HepG2 (cell line): Measurements from ENCODE around the gene ADSS1. TPM values are rescaled to one million over a fixed set of nuclear protein-coding genes. Genes with fewer than 3 reads are reported as not detected.

ENCODE experiments used
- MTA3 ChIP-seq: sonication (generic); formaldehyde crosslinking; IDR thresholded peaks from 2 replicates; pipeline ENCODE4 v1.4.0; 2020; ENCODE audit warnings: missing genetic modification reagents
- MTF2 ChIP-seq: sonication (generic); formaldehyde crosslinking; IDR thresholded peaks from 2 replicates; pipeline ENCODE4 v1.5.0; 2020; ENCODE audit warnings: missing genetic modification reagents, borderline replicate concordance
- NBN ChIP-seq: fragments of 450-650 bp; conservative IDR thresholded peaks from 2 replicates; pipeline ENCODE4 v1.6.1; 2017
- SRSF9 ChIP-seq: fragments of 200-400 bp; formaldehyde crosslinking; IDR thresholded peaks from 2 replicates; pipeline ENCODE4 v1.6.1; 2018; ENCODE audit warnings: borderline replicate concordance, mild to moderate bottlenecking, low read depth, low read length; ENCODE audit not compliant: insufficient read depth, poor library complexity, severe bottlenecking
- TEAD2 ChIP-seq: sonication (generic); formaldehyde crosslinking; IDR thresholded peaks from 2 replicates; pipeline ENCODE4 v1.9.0; 2021; ENCODE audit warnings: missing genetic modification reagents
- ZFP36L1 ChIP-seq: sonication (generic); formaldehyde crosslinking; IDR thresholded peaks from 2 replicates; pipeline ENCODE4 v1.8.0; 2022; ENCODE audit warnings: mild to moderate bottlenecking, missing genetic modification reagents, moderate library complexity
- ZNF251 ChIP-seq: sonication (generic); formaldehyde crosslinking; IDR thresholded peaks from 2 replicates; pipeline ENCODE4 v1.9.0; 2021; ENCODE audit warnings: mild to moderate bottlenecking, missing genetic modification reagents
- ZNF746 ChIP-seq: sonication (generic); formaldehyde crosslinking; IDR thresholded peaks from 2 replicates; pipeline ENCODE4 v1.8.0; 2022; ENCODE audit warnings: mild to moderate bottlenecking, missing genetic modification reagents
- polyA plus RNA-seq, 8 experiments: library from polyadenylated mRNA; depleted of rRNA in 3 of 8; stranded (reverse) in 7 of 8; unstranded in 1 of 8; fragments of >200 nt; fragmentation: Illumina TruSeq in 4 of 8; extraction: Trizol in 4 of 8; gene quantifications; 2 replicates each; pipeline versions ENCODE4 v1.2.1 to v1.2.3, GENCODE V29; 2011 to 2016; ENCODE audit warnings: low read depth in 4 of 8, missing spikeins in 1 of 8, mixed read lengths in 1 of 8; ENCODE audit not compliant: insufficient read depth in 1 of 8
- total RNA-seq, 5 experiments: library from RNA; depleted of rRNA; stranded (reverse); fragments of >200 nt; fragmentation: Illumina TruSeq; extraction: Trizol; gene quantifications; 2 replicates each; pipeline ENCODE4 v1.2.3, GENCODE V29; 2016; ENCODE audit warnings: low read depth in 1 of 5
- TF ChIP-seq, protein P1 (sequence below): sonication (generic); formaldehyde crosslinking; IDR thresholded peaks from one replicate; pipeline ENCODE4 v1.5.1; 2020; ENCODE audit warnings: mild to moderate bottlenecking, missing genetic modification reagents; ENCODE audit errors: not compliant biosample characterization
- TF ChIP-seq, protein P2 (sequence below): sonication (generic); formaldehyde crosslinking; IDR thresholded peaks from 2 replicates; pipeline ENCODE4 v1.5.0; 2020; ENCODE audit warnings: missing genetic modification reagents
- TF ChIP-seq, protein P3 (sequence below): sonication (generic); formaldehyde crosslinking; IDR thresholded peaks from 2 replicates; pipeline ENCODE4 v1.8.1; 2022; ENCODE audit warnings: mild to moderate bottlenecking, missing genetic modification reagents
- TF ChIP-seq, protein P4 (sequence below): sonication (generic); formaldehyde crosslinking; IDR thresholded peaks from 2 replicates; pipeline ENCODE4 v1.5.1; 2020; ENCODE audit warnings: missing genetic modification reagents, mild to moderate bottlenecking, borderline replicate concordance
- TF ChIP-seq, protein P5 (sequence below): sonication (generic); formaldehyde crosslinking; IDR thresholded peaks from 2 replicates; pipeline ENCODE4 v1.8.0; 2022; ENCODE audit warnings: mild to moderate bottlenecking, missing genetic modification reagents, moderate library complexity

Gene ADSS1
- total and polyA plus RNA-seq, 2 of the 13 experiments (the other 11 are each of a cell fraction or from before 2014, with no cell fraction given), result 1.0 to 36.7 TPM

DNA sequence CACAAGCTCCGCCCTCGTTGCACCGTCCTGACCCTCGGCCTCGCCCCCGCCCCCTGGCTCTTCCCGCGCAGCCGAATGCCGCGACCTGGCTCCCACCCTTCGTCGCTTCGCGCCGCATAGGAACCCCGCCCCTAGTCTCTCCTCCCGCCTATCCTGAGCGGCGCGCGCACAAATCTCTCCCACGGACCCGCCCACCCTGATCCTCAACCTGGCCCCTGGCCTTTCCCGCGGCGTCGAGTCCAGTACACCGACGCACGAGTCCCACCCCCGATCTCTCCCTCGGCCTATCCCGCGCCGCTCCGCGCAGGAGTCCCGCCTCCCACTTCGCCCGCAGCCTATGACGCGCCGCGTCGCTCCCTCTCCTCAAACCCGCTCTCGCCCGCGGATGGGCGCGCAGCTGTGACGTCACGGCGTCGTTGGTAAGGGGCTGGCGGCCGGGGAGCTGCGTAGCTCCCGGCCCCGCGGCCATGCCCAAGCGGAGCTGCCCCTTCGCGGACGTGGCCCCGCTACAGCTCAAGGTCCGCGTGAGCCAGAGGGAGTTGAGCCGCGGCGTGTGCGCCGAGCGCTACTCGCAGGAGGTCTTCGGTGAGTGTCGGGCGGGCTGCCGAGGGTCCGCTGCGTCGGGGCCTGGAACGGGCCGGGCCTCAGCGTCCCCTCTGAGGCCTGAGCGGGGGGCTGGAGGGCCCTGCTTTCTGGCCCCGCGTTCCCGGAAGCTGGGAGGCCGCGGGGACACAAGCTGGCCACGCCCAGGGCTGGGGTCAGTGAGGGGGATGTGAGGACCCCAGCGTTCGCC, 28.9 kb downstream of the ADSS1 start, which contains the start of gene SIVA1 (continued):
- TF ChIP-seq ZNF251 (CRISPR knock-in tag) (no peak; the same call in 1 of the 2 replicates), SRSF9 (no peak), ZNF746 (CRISPR knock-in tag) (no peak), MTF2 (CRISPR knock-in tag) (no peak; the same call in 1 of the 2 replicates), MTA3 (CRISPR knock-in tag) (no peak), NBN (no peak), TEAD2 (CRISPR knock-in tag) (no peak), ZFP36L1 (CRISPR knock-in tag) (peak; percentile 93)
- TF ChIP-seq, protein P1, sequence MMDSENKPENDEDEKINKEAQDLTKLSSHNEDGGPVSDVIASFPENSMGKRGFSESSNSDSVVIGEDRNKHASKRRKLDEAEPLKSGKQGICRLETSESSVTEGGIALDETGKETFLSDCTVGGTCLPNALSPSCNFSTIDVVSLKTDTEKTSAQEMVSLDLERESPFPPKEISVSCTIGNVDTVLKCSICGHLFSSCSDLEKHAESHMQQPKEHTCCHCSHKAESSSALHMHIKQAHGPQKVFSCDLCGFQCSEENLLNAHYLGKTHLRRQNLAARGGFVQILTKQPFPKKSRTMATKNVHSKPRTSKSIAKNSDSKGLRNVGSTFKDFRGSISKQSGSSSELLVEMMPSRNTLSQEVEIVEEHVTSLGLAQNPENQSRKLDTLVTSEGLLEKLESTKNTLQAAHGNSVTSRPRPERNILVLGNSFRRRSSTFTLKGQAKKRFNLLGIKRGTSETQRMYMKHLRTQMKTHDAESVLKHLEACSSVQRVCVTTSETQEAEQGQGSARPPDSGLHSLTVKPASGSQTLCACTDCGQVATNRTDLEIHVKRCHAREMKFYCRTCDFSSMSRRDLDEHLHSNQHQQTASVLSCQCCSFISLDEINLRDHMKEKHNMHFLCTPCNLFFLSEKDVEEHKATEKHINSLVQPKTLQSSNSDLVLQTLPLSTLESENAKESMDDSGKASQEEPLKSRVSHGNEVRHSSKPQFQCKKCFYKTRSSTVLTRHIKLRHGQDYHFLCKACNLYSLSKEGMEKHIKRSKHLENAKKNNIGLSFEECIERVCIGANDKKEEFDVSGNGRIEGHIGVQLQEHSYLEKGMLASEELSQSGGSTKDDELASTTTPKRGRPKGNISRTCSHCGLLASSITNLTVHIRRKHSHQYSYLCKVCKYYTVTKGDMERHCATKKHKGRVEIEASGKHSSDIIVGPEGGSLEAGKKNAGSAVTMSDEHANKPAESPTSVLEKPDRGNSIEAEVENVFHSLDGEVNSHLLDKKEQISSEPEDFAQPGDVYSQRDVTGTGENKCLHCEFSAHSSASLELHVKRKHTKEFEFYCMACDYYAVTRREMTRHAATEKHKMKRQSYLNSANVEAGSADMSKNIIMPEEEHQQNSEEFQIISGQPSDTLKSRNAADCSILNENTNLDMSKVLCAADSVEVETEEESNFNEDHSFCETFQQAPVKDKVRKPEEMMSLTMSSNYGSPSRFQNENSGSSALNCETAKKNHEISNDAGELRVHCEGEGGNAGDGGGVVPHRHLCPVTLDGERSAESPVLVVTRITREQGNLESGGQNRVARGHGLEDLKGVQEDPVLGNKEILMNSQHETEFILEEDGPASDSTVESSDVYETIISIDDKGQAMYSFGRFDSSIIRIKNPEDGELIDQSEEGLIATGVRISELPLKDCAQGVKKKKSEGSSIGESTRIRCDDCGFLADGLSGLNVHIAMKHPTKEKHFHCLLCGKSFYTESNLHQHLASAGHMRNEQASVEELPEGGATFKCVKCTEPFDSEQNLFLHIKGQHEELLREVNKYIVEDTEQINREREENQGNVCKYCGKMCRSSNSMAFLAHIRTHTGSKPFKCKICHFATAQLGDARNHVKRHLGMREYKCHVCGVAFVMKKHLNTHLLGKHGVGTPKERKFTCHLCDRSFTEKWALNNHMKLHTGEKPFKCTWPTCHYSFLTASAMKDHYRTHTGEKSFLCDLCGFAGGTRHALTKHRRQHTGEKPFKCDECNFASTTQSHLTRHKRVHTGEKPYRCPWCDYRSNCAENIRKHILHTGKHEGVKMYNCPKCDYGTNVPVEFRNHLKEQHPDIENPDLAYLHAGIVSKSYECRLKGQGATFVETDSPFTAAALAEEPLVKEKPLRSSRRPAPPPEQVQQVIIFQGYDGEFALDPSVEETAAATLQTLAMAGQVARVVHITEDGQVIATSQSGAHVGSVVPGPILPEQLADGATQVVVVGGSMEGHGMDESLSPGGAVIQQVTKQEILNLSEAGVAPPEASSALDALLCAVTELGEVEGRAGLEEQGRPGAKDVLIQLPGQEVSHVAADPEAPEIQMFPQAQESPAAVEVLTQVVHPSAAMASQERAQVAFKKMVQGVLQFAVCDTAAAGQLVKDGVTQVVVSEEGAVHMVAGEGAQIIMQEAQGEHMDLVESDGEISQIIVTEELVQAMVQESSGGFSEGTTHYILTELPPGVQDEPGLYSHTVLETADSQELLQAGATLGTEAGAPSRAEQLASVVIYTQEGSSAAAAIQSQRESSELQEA (CRISPR knock-in tag), result no peak
- TF ChIP-seq, protein P2, sequence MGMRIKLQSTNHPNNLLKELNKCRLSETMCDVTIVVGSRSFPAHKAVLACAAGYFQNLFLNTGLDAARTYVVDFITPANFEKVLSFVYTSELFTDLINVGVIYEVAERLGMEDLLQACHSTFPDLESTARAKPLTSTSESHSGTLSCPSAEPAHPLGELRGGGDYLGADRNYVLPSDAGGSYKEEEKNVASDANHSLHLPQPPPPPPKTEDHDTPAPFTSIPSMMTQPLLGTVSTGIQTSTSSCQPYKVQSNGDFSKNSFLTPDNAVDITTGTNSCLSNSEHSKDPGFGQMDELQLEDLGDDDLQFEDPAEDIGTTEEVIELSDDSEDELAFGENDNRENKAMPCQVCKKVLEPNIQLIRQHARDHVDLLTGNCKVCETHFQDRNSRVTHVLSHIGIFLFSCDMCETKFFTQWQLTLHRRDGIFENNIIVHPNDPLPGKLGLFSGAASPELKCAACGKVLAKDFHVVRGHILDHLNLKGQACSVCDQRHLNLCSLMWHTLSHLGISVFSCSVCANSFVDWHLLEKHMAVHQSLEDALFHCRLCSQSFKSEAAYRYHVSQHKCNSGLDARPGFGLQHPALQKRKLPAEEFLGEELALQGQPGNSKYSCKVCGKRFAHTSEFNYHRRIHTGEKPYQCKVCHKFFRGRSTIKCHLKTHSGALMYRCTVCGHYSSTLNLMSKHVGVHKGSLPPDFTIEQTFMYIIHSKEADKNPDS, result no peak
- TF ChIP-seq, protein P3, sequence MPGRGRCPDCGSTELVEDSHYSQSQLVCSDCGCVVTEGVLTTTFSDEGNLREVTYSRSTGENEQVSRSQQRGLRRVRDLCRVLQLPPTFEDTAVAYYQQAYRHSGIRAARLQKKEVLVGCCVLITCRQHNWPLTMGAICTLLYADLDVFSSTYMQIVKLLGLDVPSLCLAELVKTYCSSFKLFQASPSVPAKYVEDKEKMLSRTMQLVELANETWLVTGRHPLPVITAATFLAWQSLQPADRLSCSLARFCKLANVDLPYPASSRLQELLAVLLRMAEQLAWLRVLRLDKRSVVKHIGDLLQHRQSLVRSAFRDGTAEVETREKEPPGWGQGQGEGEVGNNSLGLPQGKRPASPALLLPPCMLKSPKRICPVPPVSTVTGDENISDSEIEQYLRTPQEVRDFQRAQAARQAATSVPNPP (CRISPR knock-in tag), result peak; percentile 83
- TF ChIP-seq, protein P4, sequence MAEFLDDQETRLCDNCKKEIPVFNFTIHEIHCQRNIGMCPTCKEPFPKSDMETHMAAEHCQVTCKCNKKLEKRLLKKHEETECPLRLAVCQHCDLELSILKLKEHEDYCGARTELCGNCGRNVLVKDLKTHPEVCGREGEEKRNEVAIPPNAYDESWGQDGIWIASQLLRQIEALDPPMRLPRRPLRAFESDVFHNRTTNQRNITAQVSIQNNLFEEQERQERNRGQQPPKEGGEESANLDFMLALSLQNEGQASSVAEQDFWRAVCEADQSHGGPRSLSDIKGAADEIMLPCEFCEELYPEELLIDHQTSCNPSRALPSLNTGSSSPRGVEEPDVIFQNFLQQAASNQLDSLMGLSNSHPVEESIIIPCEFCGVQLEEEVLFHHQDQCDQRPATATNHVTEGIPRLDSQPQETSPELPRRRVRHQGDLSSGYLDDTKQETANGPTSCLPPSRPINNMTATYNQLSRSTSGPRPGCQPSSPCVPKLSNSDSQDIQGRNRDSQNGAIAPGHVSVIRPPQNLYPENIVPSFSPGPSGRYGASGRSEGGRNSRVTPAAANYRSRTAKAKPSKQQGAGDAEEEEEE (CRISPR knock-in tag), result no peak
- TF ChIP-seq, protein P5, sequence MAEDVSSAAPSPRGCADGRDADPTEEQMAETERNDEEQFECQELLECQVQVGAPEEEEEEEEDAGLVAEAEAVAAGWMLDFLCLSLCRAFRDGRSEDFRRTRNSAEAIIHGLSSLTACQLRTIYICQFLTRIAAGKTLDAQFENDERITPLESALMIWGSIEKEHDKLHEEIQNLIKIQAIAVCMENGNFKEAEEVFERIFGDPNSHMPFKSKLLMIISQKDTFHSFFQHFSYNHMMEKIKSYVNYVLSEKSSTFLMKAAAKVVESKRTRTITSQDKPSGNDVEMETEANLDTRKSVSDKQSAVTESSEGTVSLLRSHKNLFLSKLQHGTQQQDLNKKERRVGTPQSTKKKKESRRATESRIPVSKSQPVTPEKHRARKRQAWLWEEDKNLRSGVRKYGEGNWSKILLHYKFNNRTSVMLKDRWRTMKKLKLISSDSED (CRISPR knock-in tag), result no peak
